GM18951 (cell line): ENCODE measurements around the gene SEZ6.
"Not testable (repeated sequence)": the region's sequence is repeated elsewhere in the genome, so short reads cannot be mapped to it uniquely, and the experiment has no call there.

Experiments used
- POLR2A ChIP-seq: IDR thresholded peaks from 4 replicates; pipeline ENCODE4 v1.6.1; 2011; ENCODE audit warnings: mild to moderate bottlenecking; ENCODE audit not compliant: insufficient read length, insufficient read depth; ENCODE audit errors: extremely low read depth
- in situ Hi-C: fragments of 300-500 bp; cut with MboI; formaldehyde crosslinking; loops from one replicate; pipeline ENCODE4 v1.12.0; 2022; ENCODE audit warnings: low sequenced_read_pairs, mixed read lengths, inconsistent platforms; ENCODE audit not compliant: unreplicated experiment

SEZ6 gene

GRCh38 chr17:28949185-28950016, 56.4 kb downstream of the SEZ6 start:
- peak; percentile 65 for TF ChIP-seq POLR2A
- in situ Hi-C loops = no loop called here

GRCh38 chr17:28948873-28949184, 57.0 kb downstream of the SEZ6 start:
- in situ Hi-C loops = no loop called here
- no peak for TF ChIP-seq POLR2A

- in situ Hi-C loops = no loop called here
- no peak for TF ChIP-seq POLR2A
Observed at GRCh38 chr17:28948342-28948741, 57.5 kb downstream of the SEZ6 start.

- in situ Hi-C loops = no loop called here
- TF ChIP-seq POLR2A = no peak
Observed at GRCh38 chr17:28947639-28948038, 58.2 kb downstream of the SEZ6 start.

- no peak for TF ChIP-seq POLR2A
- in situ Hi-C loops = no loop called here
Observed at GRCh38 chr17:28946239-28946638, 59.6 kb downstream of the SEZ6 start.

- no peak for TF ChIP-seq POLR2A
- in situ Hi-C loops = no loop called here
Observed at GRCh38 chr17:28944862-28945741, 60.7 kb downstream of the SEZ6 start.

- in situ Hi-C loops = no loop called here
- TF ChIP-seq POLR2A = no peak
Observed at GRCh38 chr17:28944343-28944742, 61.5 kb downstream of the SEZ6 start.

- TF ChIP-seq POLR2A = no peak
- in situ Hi-C loops = no loop called here
Observed at GRCh38 chr17:28942925-28943324, 62.9 kb downstream of the SEZ6 start.

- in situ Hi-C loops = no loop called here
- TF ChIP-seq POLR2A = no peak
Observed at GRCh38 chr17:28941251-28941650, 64.6 kb downstream of the SEZ6 start.

- TF ChIP-seq POLR2A = no peak
- in situ Hi-C loops = no loop called here
Observed at GRCh38 chr17:28940675-28941074, 65.2 kb downstream of the SEZ6 start.

GRCh38 chr17:28940142-28940541, 65.7 kb downstream of the SEZ6 start:
- in situ Hi-C loops = no loop called here
- TF ChIP-seq POLR2A = no peak

- in situ Hi-C loops = no loop called here
- no peak for TF ChIP-seq POLR2A
Observed at GRCh38 chr17:28938552-28938951, 67.3 kb downstream of the SEZ6 start.

GRCh38 chr17:28937044-28937729, 68.6 kb downstream of the SEZ6 start:
- in situ Hi-C loops = no loop called here
- TF ChIP-seq POLR2A = no peak

GRCh38 chr17:28935744-28936460, 69.9 kb downstream of the SEZ6 start:
- in situ Hi-C loops = no loop called here
- no peak for TF ChIP-seq POLR2A

GRCh38 chr17:28934508-28934907, 71.3 kb downstream of the SEZ6 start:
- in situ Hi-C loops = not testable (repeated sequence)
